ENCODE results near the gene CD44. TPM values are rescaled to one million over a fixed set of nuclear protein-coding genes. Genes with fewer than 3 reads are reported as not detected.

CD44 gene
- total RNA-seq, 4 donors from 2014 or later = 212 to 292 (median 275) TPM

GRCh38 chr11:35272391-35272902, 133.5 kb downstream of the CD44 start:
- TF ChIP-seq CTCF (IDR thresholded peaks at IDR 0.05) (no peak), POLR2AphosphoS5 (IDR thresholded peaks at IDR 0.05) (no peak), EP300 (IDR thresholded peaks at IDR 0.05) (no peak), POLR2A (IDR thresholded peaks at IDR 0.05; ENCODE audit: low read depth) (no peak)
- 81% methylated on average over 5 of the region's 5 CpGs for WGBS
- no peaks in the 10 kb centered on the region for H3K36me3 ChIP-seq
- H3K4me1 ChIP-seq = peaks cover 8 to 24% (median 23%) of the 10 kb centered on the region in 4 donors
- DNase-seq (ENCODE audit: extremely low spot score) = no peak
- intact Hi-C loops (cut with DNase I) = no loop called here
- no peak overlapping the region for H3K4me3 ChIP-seq
- no peaks in the 10 kb centered on the region for H3K27me3 ChIP-seq
- no peak overlapping the region for H3K27ac ChIP-seq (replicated peaks in 1 of 4)
- H3K9me3 ChIP-seq = no peaks in the 10 kb centered on the region

- no peaks in the 10 kb centered on the region for H3K27me3 ChIP-seq
- H3K9me3 ChIP-seq = no peaks in the 10 kb centered on the region
- no peaks in the 10 kb centered on the region for H3K36me3 ChIP-seq
- WGBS = 40% methylated on average over 6 of the region's 6 CpGs
- H3K4me3 ChIP-seq = no peak overlapping the region
- intact Hi-C loops (cut with DNase I) = no loop called here
- peak; percentile 16 to 20 for TF ChIP-seq POLR2AphosphoS5 (IDR thresholded peaks at IDR 0.05)
- no peak for TF ChIP-seq POLR2A (IDR thresholded peaks at IDR 0.05; ENCODE audit: low read depth)
- no peak for TF ChIP-seq EP300 (IDR thresholded peaks at IDR 0.05)
- TF ChIP-seq CTCF (IDR thresholded peaks at IDR 0.05) = peak in 1 of 3 experiments; percentile 22
- H3K27ac ChIP-seq (replicated peaks in 1 of 4) = peak overlapping the region; percentile 62 to 71 (median 67)
- peaks cover 8 to 24% (median 23%) of the 10 kb centered on the region in 4 donors for H3K4me1 ChIP-seq
- DNase-seq (ENCODE audit: extremely low spot score) = no peak
Measured at GRCh38 chr11:35274909-35275785, 136.2 kb downstream of the CD44 start.

GRCh38 chr11:35275786-35276170, 136.8 kb downstream of the CD44 start:
- H3K27me3 ChIP-seq = no peaks in the 10 kb centered on the region
- DNase-seq (ENCODE audit: extremely low spot score) = no peak
- no peaks in the 10 kb centered on the region for H3K36me3 ChIP-seq
- peaks cover 10 to 24% (median 23%) of the 10 kb centered on the region in 4 donors for H3K4me1 ChIP-seq
- WGBS = 68% methylated on average over 1 of the region's 1 CpG
- peak overlapping the region; percentile 62 to 71 (median 67) for H3K27ac ChIP-seq (replicated peaks in 1 of 4)
- TF ChIP-seq CTCF (IDR thresholded peaks at IDR 0.05) = no peak
- TF ChIP-seq POLR2AphosphoS5 (IDR thresholded peaks at IDR 0.05) = no peak
- no peak for TF ChIP-seq EP300 (IDR thresholded peaks at IDR 0.05)
- no peak for TF ChIP-seq POLR2A (IDR thresholded peaks at IDR 0.05; ENCODE audit: low read depth)
- intact Hi-C loops (cut with DNase I) = no loop called here
- H3K9me3 ChIP-seq = no peaks in the 10 kb centered on the region
- H3K4me3 ChIP-seq = no peak overlapping the region

- no peak for TF ChIP-seq EP300 (IDR thresholded peaks at IDR 0.05)
- TF ChIP-seq POLR2A (IDR thresholded peaks at IDR 0.05; ENCODE audit: low read depth) = no peak
- no peak for TF ChIP-seq POLR2AphosphoS5 (IDR thresholded peaks at IDR 0.05)
- TF ChIP-seq CTCF (IDR thresholded peaks at IDR 0.05) = no peak
- no peaks in the 10 kb centered on the region for H3K36me3 ChIP-seq
- H3K4me3 ChIP-seq = no peak overlapping the region
- intact Hi-C loops (cut with DNase I) = no loop called here
- no peaks in the 10 kb centered on the region for H3K9me3 ChIP-seq
- no peaks in the 10 kb centered on the region for H3K27me3 ChIP-seq
- DNase-seq (ENCODE audit: extremely low spot score) = no peak
- 81% methylated on average over 2 of the region's 2 CpGs for WGBS
- peaks cover 12 to 32% (median 23%) of the 10 kb centered on the region in 4 donors for H3K4me1 ChIP-seq
- peak overlapping the region in 2 of 4 donors; percentile 66 to 71 for H3K27ac ChIP-seq (replicated peaks in 1 of 4)
Measured at GRCh38 chr11:35276396-35277145, 137.6 kb downstream of the CD44 start.
